Breast epithelium (tissue), 4 donors: ENCODE results near the gene SKOR1. TPM values are rescaled to one million over a fixed set of nuclear protein-coding genes. Genes with fewer than 3 reads are reported as not detected.

Experiments
- DNase-seq, 2 donors: peaks; one replicate each; pipeline ENCODE4 v3.0.0-alpha.2; 2019; ENCODE audit warnings: low spot score in 2 of 2
- H3K27ac ChIP-seq, 2 donors: fragments of 200-600 bp; sonication (generic) in 1 of 2; one replicate each; pipeline ENCODE4 v1.5.1; 2016 to 2019; ENCODE audit warnings: mild to moderate bottlenecking in 1 of 2
- H3K27me3 ChIP-seq, 2 donors: fragments of 200-600 bp; sonication (generic) in 1 of 2; one replicate each; pipeline versions ENCODE4 v1.5.1 to v1.6.0; 2017 to 2019; ENCODE audit warnings: control low read depth in 1 of 2, mild to moderate bottlenecking in 1 of 2
- H3K36me3 ChIP-seq: fragments of 200-600 bp; one replicate; pipeline ENCODE4 v1.5.1; 2019
- H3K4me1 ChIP-seq, 2 donors: fragments of 200-600 bp; sonication (generic); one replicate each; pipeline ENCODE4 v1.5.1; 2016 to 2019; ENCODE audit warnings: control low read depth in 1 of 2
- H3K4me3 ChIP-seq, 3 donors: fragments of 200-600 bp; sonication (generic); 1 replicate in 2 of 3; 2 replicates in 1 of 3; pipeline ENCODE4 v1.5.1; 2016 to 2019; ENCODE audit warnings: mild to moderate bottlenecking in 3 of 3, moderate library complexity in 2 of 3
- H3K9me3 ChIP-seq, 2 donors: fragments of 200-600 bp; sonication (generic) in 1 of 2; one replicate each; pipeline ENCODE4 v1.5.1; 2016 to 2019; ENCODE audit warnings: control low read depth in 1 of 2
- CTCF ChIP-seq, 3 donors: fragments of 450-650 bp; IDR thresholded peaks; one replicate each; pipeline ENCODE4 v1.5.1; 2016 to 2017; ENCODE audit warnings: antibody characterized with exemption in 3 of 3, mild to moderate bottlenecking in 3 of 3, moderate library complexity in 3 of 3
- POLR2A ChIP-seq: fragments of 450-650 bp; IDR thresholded peaks from one replicate; pipeline ENCODE4 v1.6.1; 2016; ENCODE audit warnings: antibody characterized with exemption, mild to moderate bottlenecking, moderate library complexity
- POLR2AphosphoS5 ChIP-seq, 3 donors: sonication (generic); formaldehyde crosslinking; IDR thresholded peaks; one replicate each; pipeline ENCODE4 v1.6.1; 2017; ENCODE audit warnings: antibody characterized with exemption in 3 of 3
- intact Hi-C: fragments of 100-400 bp; cut with DNase I; formaldehyde crosslinking; loops from one replicate; pipeline ENCODE4 v1.15.1; 2023; ENCODE audit warnings: low total_unique reads
- total RNA-seq, 3 donors: library from RNA; depleted of rRNA; stranded (reverse); fragments of >200 nt; gene quantifications; one replicate each; pipeline ENCODE4 v1.1.0, GENCODE V29; 2016

The SKOR1 gene
- total RNA-seq, 3 donors from 2014 or later = 0.98 to 1.8 (median 1.1) TPM

DNA sequence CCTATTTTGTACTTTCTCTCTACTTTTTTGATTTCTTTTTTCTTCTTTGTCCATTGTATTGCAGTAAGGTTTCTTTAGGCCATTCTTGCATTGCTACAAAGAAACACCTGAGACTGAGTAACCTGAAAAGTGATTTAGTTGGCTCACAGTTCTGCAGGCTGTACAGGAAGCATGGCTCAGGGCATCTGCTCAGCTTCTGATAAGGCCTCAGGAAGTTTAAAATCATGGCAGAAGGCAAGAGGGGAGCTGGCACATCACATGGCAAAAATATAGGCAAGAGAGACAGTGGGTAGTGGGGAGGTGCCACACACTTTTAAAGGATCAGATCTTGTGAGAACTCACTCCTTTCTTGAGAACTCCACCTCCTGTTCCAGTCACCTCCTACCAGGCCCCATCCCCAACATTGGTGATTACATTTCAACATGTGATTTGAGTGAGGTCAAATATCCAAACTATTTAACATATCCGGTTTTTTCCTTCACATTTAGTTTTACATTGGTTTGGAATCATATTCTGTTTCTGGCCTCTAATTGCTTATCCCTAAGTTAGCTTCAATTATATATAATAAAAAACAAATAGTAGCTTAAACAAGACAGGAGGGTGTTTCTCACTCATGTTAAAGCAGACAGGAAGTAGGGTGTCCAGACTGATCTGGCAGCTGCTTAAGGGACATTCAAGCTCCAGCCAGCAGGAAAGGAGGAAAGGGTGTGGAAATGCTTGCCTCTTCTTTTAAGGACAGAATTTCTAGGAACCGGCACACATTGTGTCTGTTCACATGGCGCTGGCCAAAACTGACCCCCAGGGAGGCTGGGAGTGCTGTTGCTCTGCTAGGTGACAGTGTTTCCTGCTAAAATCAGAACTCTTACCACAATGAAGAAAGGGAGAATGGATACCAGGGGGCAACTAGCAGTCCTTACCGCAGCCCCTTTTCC is 28.8 kb upstream of the SKOR1 start:
- TF ChIP-seq POLR2A (no peak), POLR2AphosphoS5 (IDR thresholded peaks at IDR 0.05) (no peak), CTCF (IDR thresholded peaks at IDR 0.05) (no peak)
- H3K36me3 ChIP-seq = no peaks in the 10 kb centered on the region
- no peaks in the 10 kb centered on the region for H3K27me3 ChIP-seq
- no peak overlapping the region for H3K4me3 ChIP-seq
- no peaks in the 10 kb centered on the region for H3K4me1 ChIP-seq
- H3K9me3 ChIP-seq = peaks cover 0 to 8% of the 10 kb centered on the region in 2 donors
- H3K27ac ChIP-seq = no peak overlapping the region
- intact Hi-C loops = no loop called here
- DNase-seq = no peak

DNA sequence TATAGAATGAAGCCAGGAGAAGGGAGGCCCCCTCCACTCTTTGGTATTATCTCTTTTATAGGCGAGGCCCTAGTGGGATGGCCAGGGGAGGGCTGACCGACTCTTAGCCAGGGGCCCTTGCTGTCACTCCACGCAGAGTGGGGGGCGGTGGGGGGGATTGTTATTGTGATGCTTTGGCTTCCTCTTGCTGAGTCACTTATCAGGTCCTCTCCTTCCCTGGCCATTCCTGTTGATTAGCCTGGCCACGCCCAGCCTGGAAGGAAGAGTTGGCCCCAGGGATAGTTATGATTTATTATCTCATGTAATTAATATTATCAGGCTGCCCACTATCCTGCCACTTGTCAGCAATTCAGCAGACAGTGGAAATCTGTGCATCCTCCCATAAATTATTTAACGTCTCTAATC is 25.5 kb upstream of the SKOR1 start:
- no peak overlapping the region for H3K4me3 ChIP-seq
- no peaks in the 10 kb centered on the region for H3K36me3 ChIP-seq
- no peaks in the 10 kb centered on the region for H3K4me1 ChIP-seq
- intact Hi-C loops = loop anchor here (2.0 kb wide), 1 partner anchor 51 kb away; no protein-coding TSS in a partner anchor
- TF ChIP-seq CTCF (IDR thresholded peaks at IDR 0.05) (no peak), POLR2AphosphoS5 (IDR thresholded peaks at IDR 0.05) (no peak), POLR2A (no peak)
- H3K27ac ChIP-seq = no peak overlapping the region
- H3K27me3 ChIP-seq = no peaks in the 10 kb centered on the region
- no peak for DNase-seq
- H3K9me3 ChIP-seq = peaks cover 0 to 6% of the 10 kb centered on the region in 2 donors

DNA sequence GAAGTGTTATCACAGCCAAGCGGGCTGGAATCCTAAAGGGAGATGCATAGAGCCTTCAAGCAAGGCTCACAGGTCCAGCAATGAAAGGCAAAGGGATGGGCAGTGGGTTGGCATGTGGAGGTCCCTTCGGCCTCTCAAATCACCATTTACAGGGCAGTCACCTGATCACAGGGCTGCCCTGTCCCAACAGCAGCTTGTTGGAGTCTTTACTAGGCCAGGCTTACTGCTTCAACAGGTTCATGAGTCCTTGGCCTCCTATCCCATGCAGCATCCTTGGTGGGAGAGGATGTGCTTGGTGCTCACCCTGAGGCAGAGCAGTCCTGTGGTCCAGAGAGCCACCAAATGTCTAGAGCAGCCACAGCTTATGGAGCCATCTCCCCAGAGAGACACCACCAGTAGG is 24.2 kb upstream of the SKOR1 start:
- TF ChIP-seq POLR2AphosphoS5 (IDR thresholded peaks at IDR 0.05) (no peak), POLR2A (no peak), CTCF (IDR thresholded peaks at IDR 0.05) (no peak)
- Histone ChIP-seq H3K27ac (no peak overlapping the region), H3K4me3 (no peak overlapping the region), H3K4me1 (no peaks in the 10 kb centered on the region), H3K36me3 (no peaks in the 10 kb centered on the region), H3K27me3 (no peaks in the 10 kb centered on the region), H3K9me3 (no peaks in the 10 kb centered on the region)
- no peak for DNase-seq
- intact Hi-C loops = no loop called here

- TF ChIP-seq POLR2A (no peak), POLR2AphosphoS5 (IDR thresholded peaks at IDR 0.05) (no peak), CTCF (IDR thresholded peaks at IDR 0.05) (no peak)
- H3K27me3 ChIP-seq = no peaks in the 10 kb centered on the region
- H3K27ac ChIP-seq = no peak overlapping the region
- no peaks in the 10 kb centered on the region for H3K9me3 ChIP-seq
- DNase-seq = no peak
- H3K36me3 ChIP-seq = no peaks in the 10 kb centered on the region
- H3K4me1 ChIP-seq = no peaks in the 10 kb centered on the region
- intact Hi-C loops = no loop called here
- no peak overlapping the region for H3K4me3 ChIP-seq
Observed at GRCh38 chr15:67801926-67802914, 23.1 kb upstream of the SKOR1 start.
